ENCODE measurements around the gene STMN1. TPM values are rescaled to one million over a fixed set of nuclear protein-coding genes. Genes with fewer than 3 reads are reported as not detected.
A peak's percentile ranks its signal among the peaks of the same experiment; 100 is the strongest.
"Not testable (repeated sequence)": the region's sequence is repeated elsewhere in the genome, so short reads cannot be mapped to it uniquely, and the experiment has no call there.

STMN1 gene
- total and polyA plus RNA-seq, 10 of the 15 experiments (the other 5 are each of a cell fraction or from before 2014, with no cell fraction given) = 220 to 1,272 (median 603) TPM

GRCh38 chr1:25933479-25934365 is 27.5 kb upstream of the STMN1 start:
- ATAC-seq = peak; percentile 41
- no peaks in the 10 kb centered on the region for H3K9me3 ChIP-seq (replicated peaks; ENCODE audit: control insufficient read depth, insufficient read depth, low read length)
- RAD21 ChIA-PET (ENCODE audit: unreplicated experiment) = interaction anchor here (0.9 kb wide), 1 partner anchor 38 kb away, joined by 3 read pairs; no protein-coding TSS in a partner anchor
- intact Hi-C loops (cut with micrococcal nuclease; ENCODE audit: unreplicated experiment) (no loop called here), in situ Hi-C loops (cut with MboI) (no loop called here)
- POLR2A ChIA-PET = no interaction called here
- FAIRE-seq = no peak
- no peak for DNase-seq (ENCODE audit: low read depth, low spot score)
- TF ChIP-seq RUNX3 (IDR thresholded peaks at IDR 0.05; ENCODE audit: low read length) (peak; percentile 11; the same call in 1 of the 2 replicates), POLR2A (IDR thresholded peaks at IDR 0.05; ENCODE audit: low read depth, low read length) (no peak), ATF7 (IDR thresholded peaks at IDR 0.05; ENCODE audit: low read depth) (peak; percentile 69), EED (IDR thresholded peaks at IDR 0.05; ENCODE audit: low read depth) (0 out of 2 replicates have a peak, but pooled peaks have one; percentile 18)
- TF ChIP-seq, protein P1, sequence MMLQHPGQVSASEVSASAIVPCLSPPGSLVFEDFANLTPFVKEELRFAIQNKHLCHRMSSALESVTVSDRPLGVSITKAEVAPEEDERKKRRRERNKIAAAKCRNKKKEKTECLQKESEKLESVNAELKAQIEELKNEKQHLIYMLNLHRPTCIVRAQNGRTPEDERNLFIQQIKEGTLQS (IDR thresholded peaks at IDR 0.05; ENCODE audit: borderline replicate concordance, extremely low read depth, low read depth, low read length) = no peak
- TF ChIP-seq, protein P2, sequence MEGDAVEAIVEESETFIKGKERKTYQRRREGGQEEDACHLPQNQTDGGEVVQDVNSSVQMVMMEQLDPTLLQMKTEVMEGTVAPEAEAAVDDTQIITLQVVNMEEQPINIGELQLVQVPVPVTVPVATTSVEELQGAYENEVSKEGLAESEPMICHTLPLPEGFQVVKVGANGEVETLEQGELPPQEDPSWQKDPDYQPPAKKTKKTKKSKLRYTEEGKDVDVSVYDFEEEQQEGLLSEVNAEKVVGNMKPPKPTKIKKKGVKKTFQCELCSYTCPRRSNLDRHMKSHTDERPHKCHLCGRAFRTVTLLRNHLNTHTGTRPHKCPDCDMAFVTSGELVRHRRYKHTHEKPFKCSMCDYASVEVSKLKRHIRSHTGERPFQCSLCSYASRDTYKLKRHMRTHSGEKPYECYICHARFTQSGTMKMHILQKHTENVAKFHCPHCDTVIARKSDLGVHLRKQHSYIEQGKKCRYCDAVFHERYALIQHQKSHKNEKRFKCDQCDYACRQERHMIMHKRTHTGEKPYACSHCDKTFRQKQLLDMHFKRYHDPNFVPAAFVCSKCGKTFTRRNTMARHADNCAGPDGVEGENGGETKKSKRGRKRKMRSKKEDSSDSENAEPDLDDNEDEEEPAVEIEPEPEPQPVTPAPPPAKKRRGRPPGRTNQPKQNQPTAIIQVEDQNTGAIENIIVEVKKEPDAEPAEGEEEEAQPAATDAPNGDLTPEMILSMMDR (IDR thresholded peaks at IDR 0.05 in 2 of 3, conservative IDR thresholded peaks at IDR 0.05 in 1 of 3; ENCODE audit: control insufficient read depth in 2 of 3, extremely low read depth in 1 of 3, insufficient read depth in 1 of 3, low read depth in 3 of 3, low read length in 3 of 3) = no peak
- H3K4me1 ChIP-seq (ENCODE audit: control insufficient read depth, insufficient read depth, low read length) = no peaks in the 10 kb centered on the region
- no peak overlapping the region for H3K27ac ChIP-seq (ENCODE audit: control insufficient read depth, insufficient read depth)
- H2AFZ ChIP-seq (ENCODE audit: control insufficient read depth, low read depth, low read length) = no peak overlapping the region
- SMC1A ChIA-PET (ENCODE audit: uncharacterized antibody, unreplicated experiment) = interaction anchor here (0.6 kb wide), 1 partner anchor 21 kb away, joined by 3 read pairs; no protein-coding TSS in a partner anchor
- no peaks in the 10 kb centered on the region for H3K36me3 ChIP-seq (ENCODE audit: control insufficient read depth in 2 of 2, insufficient read depth in 2 of 2, low read length in 1 of 2)
- H3K4me2 ChIP-seq (ENCODE audit: control insufficient read depth, insufficient read depth) = no peak overlapping the region
- CTCF ChIA-PET = interaction anchor here (1.0 kb wide), 1 partner anchor 38 kb away, joined by 4 read pairs; no protein-coding TSS in a partner anchor
- BruUV-seq (replicated peaks) = no TSS peak
- H3K9ac ChIP-seq (ENCODE audit: control insufficient read depth, insufficient read depth, low read length) = no peak overlapping the region
- no peaks in the 10 kb centered on the region for H4K20me1 ChIP-seq (ENCODE audit: control insufficient read depth, insufficient read depth)
- WGBS (ENCODE audit: insufficient coverage, insufficient replicate concordance, low lambda C conversion rate, missing lambda C conversion rate) = 12% methylated on average over 13 of the region's 13 CpGs
- H3K79me2 ChIP-seq (ENCODE audit: control insufficient read depth, insufficient read depth, low read length) = no peaks in the 10 kb centered on the region
- no peak overlapping the region for H3K4me3 ChIP-seq
- no peaks in the 10 kb centered on the region; a peak in 2 of 4 replicates for H3K27me3 ChIP-seq (replicated peaks in 1 of 2; ENCODE audit: control insufficient read depth in 2 of 2, insufficient read depth in 2 of 2, low read length in 1 of 2)

- H3K9me3 ChIP-seq (replicated peaks; ENCODE audit: control insufficient read depth, insufficient read depth, low read length); in situ Hi-C loops (cut with MboI); H3K27ac ChIP-seq (ENCODE audit: control insufficient read depth, insufficient read depth); ATAC-seq; H4K20me1 ChIP-seq (ENCODE audit: control insufficient read depth, insufficient read depth); BruUV-seq (replicated peaks); H3K79me2 ChIP-seq (ENCODE audit: control insufficient read depth, insufficient read depth, low read length); H3K9ac ChIP-seq (ENCODE audit: control insufficient read depth, insufficient read depth, low read length); FAIRE-seq; RAD21 ChIA-PET (ENCODE audit: unreplicated experiment); H3K36me3 ChIP-seq (ENCODE audit: control insufficient read depth in 2 of 2, insufficient read depth in 2 of 2, low read length in 1 of 2); H3K27me3 ChIP-seq (replicated peaks in 1 of 2; ENCODE audit: control insufficient read depth in 2 of 2, insufficient read depth in 2 of 2, low read length in 1 of 2); H3K4me3 ChIP-seq; intact Hi-C loops (cut with micrococcal nuclease; ENCODE audit: unreplicated experiment); DNase-seq (ENCODE audit: low read depth, low spot score); H3K4me2 ChIP-seq (ENCODE audit: control insufficient read depth, insufficient read depth); H2AFZ ChIP-seq (ENCODE audit: control insufficient read depth, low read depth, low read length); H3K4me1 ChIP-seq (ENCODE audit: control insufficient read depth, insufficient read depth, low read length): not testable (repeated sequence)
- WGBS (ENCODE audit: insufficient coverage, insufficient replicate concordance, low lambda C conversion rate, missing lambda C conversion rate) = 64% methylated on average over 10 of the region's 12 CpGs
- ChIA-PET CTCF (interaction anchor here (0.6 kb wide), 1 partner anchor 492 kb away, joined by 3 read pairs; no protein-coding TSS in a partner anchor), POLR2A (interaction anchor here (0.6 kb wide), 1 partner anchor 14 kb away, joined by 6 read pairs; no protein-coding TSS in a partner anchor), SMC1A (ENCODE audit: uncharacterized antibody, unreplicated experiment) (interaction anchor here (0.6 kb wide), 1 partner anchor 20 kb away, joined by 3 read pairs; no protein-coding TSS in a partner anchor)
Measured at GRCh38 chr1:25932811-25933400, 26.7 kb upstream of the STMN1 start.
